K562 (cell line): ENCODE results near the gene DNAJC11. TPM values are rescaled to one million over a fixed set of nuclear protein-coding genes. Genes with fewer than 3 reads are reported as not detected.

Experiments used
- ARNT ChIP-seq, 2 experiments: fragments of 450-650 bp; IDR thresholded peaks; 2 replicates each; pipeline ENCODE4 v1.6.1; 2016; ENCODE audit warnings: mild to moderate bottlenecking in 1 of 2
- HSF4 ChIP-seq: fragments of 250-450 bp; sonication (Bioruptor Pico); IDR thresholded peaks from 2 replicates; pipeline ENCODE4 v2.1.2; 2022; ENCODE audit warnings: mild to moderate bottlenecking, moderate library complexity, borderline replicate concordance
- IRF1 ChIP-seq: sonication (generic); formaldehyde crosslinking; IDR thresholded peaks from 2 replicates; pipeline ENCODE4 v1.8.0; 2022; ENCODE audit warnings: missing genetic modification reagents, mild to moderate bottlenecking, borderline replicate concordance
- IRF2 ChIP-seq: sonication (generic); formaldehyde crosslinking; IDR thresholded peaks from 2 replicates; pipeline ENCODE4 v1.8.1; 2022; ENCODE audit warnings: mild to moderate bottlenecking, missing genetic modification reagents
- MECOM ChIP-seq: fragments of 250-450 bp; sonication (Bioruptor Pico); IDR thresholded peaks from 2 replicates; pipeline ENCODE4 v1.8.0; 2022; ENCODE audit warnings: inconsistent platforms
- NR2C2 ChIP-seq, 2 experiments: fragments of 200-800 bp in 1 of 2; sonication (Bioruptor generic) in 1 of 2; sonication (generic) in 1 of 2; formaldehyde crosslinking in 1 of 2; IDR thresholded peaks; 2 replicates each; pipeline versions ENCODE4 v1.6.1 to v1.8.0; 2016 to 2022; ENCODE audit warnings: mild to moderate bottlenecking in 1 of 2, missing compliant biosample characterization in 1 of 2, missing genetic modification characterization in 1 of 2, missing genetic modification reagents in 1 of 2
- PKNOX1 ChIP-seq: fragments of 450-650 bp; IDR thresholded peaks from 2 replicates; pipeline ENCODE4 v1.6.1; 2016
- PPARD ChIP-seq: fragments of 250-450 bp; sonication (Bioruptor Pico); IDR thresholded peaks from 2 replicates; pipeline ENCODE4 v1.8.0; 2022; ENCODE audit warnings: inconsistent platforms, mild to moderate bottlenecking, moderate library complexity
- PRMT5 ChIP-seq: sonication (generic); formaldehyde crosslinking; IDR thresholded peaks from 2 replicates; pipeline ENCODE4 v1.5.0; 2020; ENCODE audit warnings: missing genetic modification reagents
- RFX1 ChIP-seq: fragments of 450-650 bp; IDR thresholded peaks from 2 replicates; pipeline ENCODE4 v1.6.1; 2016; ENCODE audit warnings: mild to moderate bottlenecking, moderate library complexity
- ZBTB8A ChIP-seq: fragments of 450-650 bp; IDR thresholded peaks from 2 replicates; pipeline ENCODE4 v1.6.1; 2018; ENCODE audit warnings: mild to moderate bottlenecking, moderate library complexity; ENCODE audit not compliant: partially characterized antibody
- ZC3H11A ChIP-seq: IDR thresholded peaks from 2 replicates; pipeline ENCODE4 v1.6.1; 2012; ENCODE audit warnings: low read depth, low read length, improper control_type of control experiment
- ZNF445 ChIP-seq: fragments of 250-450 bp; sonication (Bioruptor Pico); IDR thresholded peaks from 2 replicates; pipeline ENCODE4 v1.4.0; 2020; ENCODE audit warnings: low read depth, mild to moderate bottlenecking, moderate library complexity
- ZNF512 ChIP-seq: IDR thresholded peaks from 2 replicates; pipeline ENCODE4 v1.6.1; 2016; ENCODE audit warnings: missing genetic modification characterization, missing compliant biosample characterization
- polyA plus RNA-seq, 8 experiments: library from polyadenylated mRNA; depleted of rRNA in 4 of 8; stranded (reverse) in 5 of 8; unstranded in 3 of 8; fragments of >200 nt; fragmentation: Nextera tagmentation in 2 of 8; fragmentation: Illumina TruSeq in 1 of 8; extraction: Ambion mirVana in 2 of 8; extraction: Trizol in 1 of 8; gene quantifications; 2 replicates each; pipeline versions ENCODE4 v1.2.1 to v1.2.3, GENCODE V29; 2011 to 2014; ENCODE audit warnings: inconsistent platforms in 1 of 8, missing spikeins in 1 of 8
- total RNA-seq, 7 experiments: library from RNA; depleted of rRNA in 6 of 7; stranded (reverse); fragments of >200 nt in 6 of 7; fragmentation: Illumina TruSeq in 2 of 7; extraction: Trizol in 2 of 7; gene quantifications; 2 replicates each; pipeline versions ENCODE4 v1.2.1 to v1.2.3, GENCODE V29; 2011 to 2021; ENCODE audit warnings: low replicate concordance in 1 of 7

DNAJC11 gene
- total and polyA plus RNA-seq, 9 of the 15 experiments (the other 6 are each of a cell fraction or from before 2014, with no cell fraction given): 14.1 to 123 (median 76.6) TPM

GRCh38 chr1:6613361-6614018 is 88.1 kb downstream of the DNAJC11 start, which contains the start of gene PHF13 (continued):
- TF ChIP-seq ZC3H11A (no peak), PKNOX1 (peak; percentile 14; the same call in 1 of the 2 replicates), ZNF512 (tag) (no peak), ZBTB8A (no peak), NR2C2 (CRISPR knock-in tag; IDR thresholded peaks at IDR 0.05) (peak; percentile 65), NR2C2 (tag; IDR thresholded peaks at IDR 0.05) (peak; percentile 96), PRMT5 (CRISPR knock-in tag) (no peak), ZNF445 (CRISPR knock-in tag) (no peak), IRF1 (no peak), MECOM (CRISPR knock-in tag) (no peak), RFX1 (no peak), PPARD (CRISPR knock-in tag) (no peak), HSF4 (no peak), ARNT (IDR thresholded peaks at IDR 0.05) (no peak), IRF2 (no peak)
